Testis (tissue), 3 donors: ENCODE data around the gene MPP1. TPM values are rescaled to one million over a fixed set of nuclear protein-coding genes. Genes with fewer than 3 reads are reported as not detected.

Experiments used
- DNase-seq: peaks from one replicate; pipeline ENCODE4 v3.0.0-alpha.2; 2019
- H3K27ac ChIP-seq, 2 donors: fragments of 200-600 bp; sonication (generic); one replicate each; pipeline ENCODE4 v1.5.1; 2019
- H3K27me3 ChIP-seq: fragments of 200-600 bp; sonication (generic); one replicate; pipeline ENCODE4 v1.5.1; 2019
- H3K36me3 ChIP-seq: fragments of 200-600 bp; sonication (generic); one replicate; pipeline ENCODE4 v1.5.1; 2017; ENCODE audit warnings: low read depth; ENCODE audit errors: missing control alignments
- H3K4me1 ChIP-seq: fragments of 200-600 bp; sonication (generic); one replicate; pipeline ENCODE4 v1.5.1; 2019
- H3K4me3 ChIP-seq, 2 donors: fragments of 200-600 bp; sonication (generic); one replicate each; pipeline ENCODE4 v1.5.1; 2017 to 2019
- H3K9me3 ChIP-seq: fragments of 200-600 bp; sonication (generic); one replicate; pipeline ENCODE4 v1.5.1; 2017
- CTCF ChIP-seq, 3 experiments: fragments of 450-650 bp in 2 of 3; fragments of 200-600 bp in 1 of 3; sonication (generic) in 1 of 3; IDR thresholded peaks; one replicate each; pipeline ENCODE4 v1.5.1; 2016 to 2019; ENCODE audit warnings: antibody characterized with exemption in 3 of 3, mild to moderate bottlenecking in 2 of 3, moderate library complexity in 1 of 3
- POLR2A ChIP-seq: fragments of 450-650 bp; IDR thresholded peaks from one replicate; pipeline ENCODE4 v1.6.1; 2017; ENCODE audit warnings: antibody characterized with exemption, mild to moderate bottlenecking, moderate library complexity
- WGBS, 2 donors: methylation state at CpG; one replicate each; pipeline ENCODE4 v1.1.5; 2018; 5-methylcytosine and 5-hydroxymethylcytosine counted together
- intact Hi-C: fragments of 100-400 bp; cut with DNase I; formaldehyde crosslinking; loops from one replicate; pipeline ENCODE4 v1.15.1; 2023; ENCODE audit warnings: low total_unique reads
- polyA plus RNA-seq: library from polyadenylated mRNA; stranded (reverse); fragments of 350-450 nt; fragmentation: Illumina TruSeq; extraction: RNeasy Lipid Tissue Mini Kit (QIAGEN cat#74804); gene quantifications from one replicate; pipeline ENCODE4 v1.2.3, GENCODE V29; 2014; ENCODE audit warnings: low read depth, low replicate concordance; ENCODE audit not compliant: insufficient read depth
- total RNA-seq, 2 donors: library from RNA; depleted of rRNA; stranded (reverse); fragments of >200 nt; gene quantifications; one replicate each; pipeline ENCODE4 v1.2.3, GENCODE V29; 2016

MPP1 gene
- total and polyA plus RNA-seq, 3 donors from 2014 or later, result 21.9 to 46.2 (median 36.4) TPM

- Histone ChIP-seq H3K27ac (no peak overlapping the region), H3K36me3 (no peaks in the 10 kb centered on the region), H3K9me3 (no peaks in the 10 kb centered on the region), H3K27me3 (no peaks in the 10 kb centered on the region), H3K4me1 (no peaks in the 10 kb centered on the region), H3K4me3 (no peak overlapping the region)
- intact Hi-C loops, result no loop called here
- 71 to 80% methylated on average over 1 of the region's 1 CpG for WGBS, 2 donors
- TF ChIP-seq POLR2A (no peak), CTCF (IDR thresholded peaks at IDR 0.05) (no peak)
- DNase-seq, result no peak
Observed at GRCh38 chrX:154813801-154814200, 8.5 kb upstream of the MPP1 start.

GRCh38 chrX:154812341-154813101, 7.2 kb upstream of the MPP1 start:
- Histone ChIP-seq H3K27ac (no peak overlapping the region), H3K27me3 (no peaks in the 10 kb centered on the region), H3K9me3 (no peaks in the 10 kb centered on the region), H3K4me1 (no peaks in the 10 kb centered on the region), H3K4me3 (no peak overlapping the region), H3K36me3 (no peaks in the 10 kb centered on the region)
- 88 to 92% methylated on average over 2 of the region's 2 CpGs for WGBS, 2 donors
- no peak for DNase-seq
- intact Hi-C loops, result no loop called here
- TF ChIP-seq CTCF (IDR thresholded peaks at IDR 0.05), result no peak
- TF ChIP-seq POLR2A, result no peak

- no peak for DNase-seq
- 100% methylated on average over 1 of the region's 1 CpG for WGBS, 2 donors
- Histone ChIP-seq H3K4me3 (no peak overlapping the region), H3K27ac (no peak overlapping the region), H3K36me3 (no peaks in the 10 kb centered on the region), H3K9me3 (no peaks in the 10 kb centered on the region), H3K4me1 (no peaks in the 10 kb centered on the region), H3K27me3 (no peaks in the 10 kb centered on the region)
- intact Hi-C loops, result no loop called here
- TF ChIP-seq CTCF (IDR thresholded peaks at IDR 0.05) (no peak), POLR2A (no peak)
Observed at GRCh38 chrX:154809939-154810665, 4.8 kb upstream of the MPP1 start.

GRCh38 chrX:154806837-154807501, 1.7 kb upstream of the MPP1 start:
- TF ChIP-seq CTCF (IDR thresholded peaks at IDR 0.05) (no peak), POLR2A (no peak)
- intact Hi-C loops, result no loop called here
- Histone ChIP-seq H3K4me1 (no peaks in the 10 kb centered on the region), H3K27me3 (no peaks in the 10 kb centered on the region), H3K4me3 (no peak overlapping the region), H3K9me3 (no peaks in the 10 kb centered on the region), H3K36me3 (no peaks in the 10 kb centered on the region), H3K27ac (no peak overlapping the region)
- DNase-seq, result no peak
- WGBS, 2 donors, result 93% methylated on average over 5 of the region's 5 CpGs
